H9 (cell line): ENCODE measurements around the gene MROH8. TPM values are rescaled to one million over a fixed set of nuclear protein-coding genes. Genes with fewer than 3 reads are reported as not detected.

Experiments
- DNase-seq: peaks from one replicate; pipeline ENCODE4 v3.0.0-alpha.2; 2017
- H2AFZ ChIP-seq: one replicate; pipeline ENCODE4 v1.6.1; 2013; ENCODE audit warnings: mild to moderate bottlenecking, low read length, control low read depth, moderate library complexity
- H2AK5ac ChIP-seq: 2 replicates; pipeline ENCODE4 v1.6.1; 2013; ENCODE audit warnings: low read length, control low read depth, mixed read lengths; ENCODE audit not compliant: insufficient read length
- H2BK120ac ChIP-seq: one replicate; pipeline ENCODE4 v1.6.1; 2013; ENCODE audit warnings: low read depth, mild to moderate bottlenecking, low read length, control low read depth, inconsistent platforms; ENCODE audit not compliant: poor library complexity, severe bottlenecking
- H2BK12ac ChIP-seq: 2 replicates; pipeline ENCODE4 v1.6.1; 2013; ENCODE audit warnings: low read length, control low read depth, mixed read lengths, low read depth; ENCODE audit not compliant: insufficient read length
- H2BK15ac ChIP-seq: 2 replicates; pipeline ENCODE4 v1.6.1; 2013; ENCODE audit warnings: low read depth, low read length, control low read depth
- H2BK20ac ChIP-seq: one replicate; pipeline ENCODE4 v1.6.1; 2013; ENCODE audit warnings: low read depth, mild to moderate bottlenecking, low read length, control low read depth, inconsistent platforms; ENCODE audit not compliant: poor library complexity, severe bottlenecking
- H2BK5ac ChIP-seq: 2 replicates; pipeline ENCODE4 v1.6.1; 2013; ENCODE audit warnings: low read length, control low read depth, mixed read lengths; ENCODE audit not compliant: insufficient read length
- H3K14ac ChIP-seq: 2 replicates; pipeline ENCODE4 v1.6.1; 2013; ENCODE audit warnings: low read length, control low read depth; ENCODE audit not compliant: insufficient read depth
- H3K18ac ChIP-seq: 2 replicates; pipeline ENCODE4 v1.6.1; 2013; ENCODE audit warnings: low read depth, mild to moderate bottlenecking, mixed read lengths, low read length, control low read depth; ENCODE audit not compliant: insufficient read length
- H3K23ac ChIP-seq: 2 replicates; pipeline ENCODE4 v1.6.1; 2013; ENCODE audit warnings: low read length, control low read depth, mixed read lengths, low read depth; ENCODE audit not compliant: insufficient read length
- H3K23me2 ChIP-seq: 2 replicates; pipeline ENCODE4 v1.6.1; 2013; ENCODE audit warnings: low read depth, mild to moderate bottlenecking, mixed read lengths, low read length, control low read depth; ENCODE audit not compliant: insufficient read length, poor library complexity, severe bottlenecking
- H3K27ac ChIP-seq: 2 replicates; pipeline ENCODE4 v1.5.1; 2013; ENCODE audit warnings: low read length, control low read depth, mixed read lengths, low read depth; ENCODE audit not compliant: insufficient read length
- H3K27me3 ChIP-seq: 2 replicates; pipeline ENCODE4 v1.6.1; 2013; ENCODE audit warnings: low read length, control low read depth, inconsistent platforms; ENCODE audit not compliant: insufficient read depth
- H3K4ac ChIP-seq: 2 replicates; pipeline ENCODE4 v1.6.1; 2013; ENCODE audit warnings: low read depth, mild to moderate bottlenecking, control low read depth, inconsistent platforms, low read length, moderate library complexity
- H3K4me1 ChIP-seq: 2 replicates; pipeline ENCODE4 v1.6.1; 2013; ENCODE audit warnings: low read length, control low read depth, inconsistent platforms; ENCODE audit not compliant: insufficient read depth
- H3K4me2 ChIP-seq: 2 replicates; pipeline ENCODE4 v1.6.1; 2013; ENCODE audit warnings: low read length, control low read depth, mixed read lengths; ENCODE audit not compliant: insufficient read length, insufficient read depth
- H3K56ac ChIP-seq: 2 replicates; pipeline ENCODE4 v1.6.1; 2013; ENCODE audit warnings: low read depth, mild to moderate bottlenecking, mixed read lengths, low read length, control low read depth; ENCODE audit not compliant: insufficient read length
- H3K79me1 ChIP-seq: 2 replicates; pipeline ENCODE4 v1.6.1; 2013; ENCODE audit warnings: low read depth, mild to moderate bottlenecking, moderate library complexity, low read length, control low read depth, inconsistent platforms; ENCODE audit not compliant: insufficient read depth, poor library complexity, severe bottlenecking
- H3K79me2 ChIP-seq: 2 replicates; pipeline ENCODE4 v1.6.1; 2013; ENCODE audit warnings: low read length, control low read depth, inconsistent platforms; ENCODE audit not compliant: insufficient read depth
- H3K9ac ChIP-seq: 2 replicates; pipeline ENCODE4 v1.6.1; 2013; ENCODE audit warnings: low read length, control low read depth, mixed read lengths; ENCODE audit not compliant: insufficient read length; ENCODE audit errors: extremely low read depth
- H3K9me3 ChIP-seq: one replicate; pipeline ENCODE4 v1.6.1; 2013; ENCODE audit warnings: low read depth, low read length, inconsistent platforms; ENCODE audit not compliant: control insufficient read depth
- H3T11ph ChIP-seq: one replicate; pipeline ENCODE4 v1.6.1; 2013; ENCODE audit warnings: mild to moderate bottlenecking, low read length, control low read depth, inconsistent platforms
- H4K20me1 ChIP-seq: one replicate; pipeline ENCODE4 v1.6.1; 2013; ENCODE audit not compliant: control insufficient read depth, insufficient read length, insufficient read depth
- H4K5ac ChIP-seq: 2 replicates; pipeline ENCODE4 v1.6.1; 2013; ENCODE audit warnings: low read depth, mild to moderate bottlenecking, mixed read lengths, low read length, control low read depth; ENCODE audit not compliant: insufficient read length
- H4K8ac ChIP-seq: replicated peaks from 2 replicates; pipeline ENCODE4 v1.6.1; 2013; ENCODE audit warnings: low read length, control low read depth, mixed read lengths, low read depth; ENCODE audit not compliant: insufficient read length
- H4K91ac ChIP-seq: 2 replicates; pipeline ENCODE4 v1.6.1; 2013; ENCODE audit warnings: low read depth, mild to moderate bottlenecking, moderate library complexity, mixed read lengths, low read length, control low read depth; ENCODE audit not compliant: insufficient read length
- H3K27ac Mint-ChIP-seq, 3 experiments: 2 replicates in 2 of 3; 3 replicates in 1 of 3; pipeline ENCODE4 v1.8.0; 2020 to 2021; ENCODE audit warnings: mixed read lengths in 3 of 3, mild to moderate bottlenecking in 1 of 3, moderate library complexity in 1 of 3
- H3K27me3 Mint-ChIP-seq: 2 replicates; pipeline ENCODE4 v1.8.0; 2021; ENCODE audit warnings: low read depth, mild to moderate bottlenecking, moderate library complexity, mixed read lengths
- H3K36me3 Mint-ChIP-seq, 3 experiments: 2 replicates in 2 of 3; 3 replicates in 1 of 3; pipeline ENCODE4 v1.8.0; 2020 to 2021; ENCODE audit warnings: low read depth in 3 of 3, mixed read lengths in 3 of 3; ENCODE audit not compliant: insufficient read depth in 1 of 3
- H3K4me1 Mint-ChIP-seq, 2 experiments: 2 replicates each; pipeline ENCODE4 v1.8.0; 2020; ENCODE audit warnings: mixed read lengths in 2 of 2
- H3K4me3 Mint-ChIP-seq, 2 experiments: 2 replicates in 1 of 2; 3 replicates in 1 of 2; pipeline ENCODE4 v1.8.0; 2020 to 2021; ENCODE audit warnings: mild to moderate bottlenecking in 2 of 2, mixed read lengths in 2 of 2, moderate library complexity in 1 of 2
- H3K9me3 Mint-ChIP-seq, 2 experiments: 2 replicates in 1 of 2; 3 replicates in 1 of 2; pipeline ENCODE4 v1.8.0; 2020; ENCODE audit warnings: mild to moderate bottlenecking in 2 of 2, mixed read lengths in 2 of 2, moderate library complexity in 1 of 2
- CTCF ChIP-seq: fragments of 200-600 bp; sonication (generic); conservative IDR thresholded peaks from 3 replicates; pipeline ENCODE4 v1.8.0; 2021; ENCODE audit warnings: antibody characterized with exemption, mild to moderate bottlenecking
- whole genome bisulfite sequencing: extraction: QIAGEN DNeasy Blood & Tissue Kit; methylation state at CpG from one replicate; pipeline ENCODE4 v1.1.7; 2013; ENCODE audit warnings: missing lambda C conversion rate, low lambda C conversion rate, mixed read lengths; ENCODE audit not compliant: insufficient read length; ENCODE audit errors: extremely low coverage; 5-methylcytosine and 5-hydroxymethylcytosine counted together
- total RNA-seq: library from RNA; stranded (reverse); gene quantifications from 2 replicates; pipeline ENCODE4 v1.2.1, GENCODE V29; 2021

The MROH8 gene
- total RNA-seq, 1 experiment from 2014 or later = 0.90 TPM

DNA sequence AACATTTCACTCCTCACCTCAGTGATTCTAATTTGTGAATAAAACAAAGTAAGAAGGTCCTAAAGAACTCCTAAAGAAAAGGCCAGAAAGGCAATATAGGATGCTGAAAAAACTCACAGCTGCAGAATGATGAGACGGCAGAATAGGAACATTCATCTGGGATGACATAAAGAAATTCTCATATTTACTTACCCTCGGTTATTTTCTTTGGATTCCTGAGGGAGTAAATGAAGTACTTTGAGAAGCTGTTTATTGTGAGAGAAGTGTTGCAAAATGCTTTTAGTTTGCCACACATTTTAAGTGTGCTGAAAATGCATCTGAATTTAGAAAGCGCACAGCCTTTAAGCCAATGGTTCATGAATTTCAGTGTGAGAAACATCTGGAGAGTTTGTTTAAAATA, 47.9 kb downstream of the MROH8 start:
- H3K9me3 Mint-ChIP-seq = peaks cover 0 to 4% of the 10 kb centered on the region in 2 experiments; a peak in 2 of 5 replicates
- H3K27ac Mint-ChIP-seq = no peak overlapping the region
- no peak for DNase-seq
- peaks cover 9% of the 10 kb centered on the region for H3K27me3 Mint-ChIP-seq
- no peak overlapping the region for H3K9ac ChIP-seq
- no peaks in the 10 kb centered on the region for H3K4me1 Mint-ChIP-seq
- H3K56ac ChIP-seq = no peak overlapping the region
- H2AK5ac ChIP-seq = no peak overlapping the region
- no peaks in the 10 kb centered on the region for H4K20me1 ChIP-seq
- H3T11ph ChIP-seq = no peak overlapping the region
- no peaks in the 10 kb centered on the region for H3K4me1 ChIP-seq
- H3K27ac ChIP-seq = no peak overlapping the region
- H4K91ac ChIP-seq = no peak overlapping the region
- H2BK20ac ChIP-seq = no peak overlapping the region
- no CpG with 5 or more reads among the region's 3 CpGs for WGBS
- H2BK12ac ChIP-seq = no peak overlapping the region
- H3K23ac ChIP-seq = no peak overlapping the region
- H2BK120ac ChIP-seq = no peak overlapping the region
- no peak overlapping the region for H3K4me3 Mint-ChIP-seq
- H3K4ac ChIP-seq = no peak overlapping the region
- H4K8ac ChIP-seq = no peak overlapping the region
- H3K4me2 ChIP-seq = no peak overlapping the region
- H3K79me2 ChIP-seq = no peaks in the 10 kb centered on the region
- no peaks in the 10 kb centered on the region for H3K9me3 ChIP-seq
- H3K36me3 Mint-ChIP-seq = no peaks in the 10 kb centered on the region; a peak in 1 of 7 replicates
- H3K14ac ChIP-seq = no peak overlapping the region
- no peak overlapping the region for H3K18ac ChIP-seq
- no peak overlapping the region for H2AFZ ChIP-seq
- H2BK15ac ChIP-seq = no peak overlapping the region
- no peaks in the 10 kb centered on the region for H3K79me1 ChIP-seq
- H3K27me3 ChIP-seq = no peaks in the 10 kb centered on the region
- no peak for TF ChIP-seq CTCF
- no peak overlapping the region for H2BK5ac ChIP-seq
- H3K23me2 ChIP-seq = no peaks in the 10 kb centered on the region
- H4K5ac ChIP-seq = no peak overlapping the region
